Measurements from ENCODE around the gene ATP8A1.

The ATP8A1 gene

DNA sequence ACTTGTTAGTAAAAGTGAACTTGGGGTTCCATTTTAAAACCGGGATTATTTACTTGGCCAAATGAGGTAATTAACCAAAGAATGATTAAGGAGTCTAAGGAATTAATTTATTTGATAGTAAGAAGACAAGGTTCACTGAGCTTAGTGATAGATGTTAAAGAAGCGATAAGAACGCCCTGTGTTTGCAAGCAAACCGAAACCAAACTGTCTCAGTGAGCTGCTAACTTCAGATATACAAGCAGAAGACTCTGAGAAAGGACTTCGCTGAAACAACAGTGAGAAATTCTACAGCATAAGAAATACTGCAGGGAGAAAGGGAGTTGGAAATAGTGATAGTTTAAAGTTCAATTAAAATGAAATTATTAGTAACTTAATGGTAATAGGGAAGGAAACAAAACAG is 297.2 kb downstream of the ATP8A1 start:
- DNase-seq, result no peak

Measured in NCI-H1105 (cell line).